WTC11 (cell line): Measurements from ENCODE around the gene LRRC4B. TPM values are rescaled to one million over a fixed set of nuclear protein-coding genes. Genes with fewer than 3 reads are reported as not detected.

Experiments
- ATAC-seq: fragments of 200-7000 bp; cut with Tn5 transposase; 2 replicates; pipeline ENCODE4 v1.10.0; 2021; ENCODE audit warnings: mild to moderate bottlenecking, moderate library complexity
- CTCF ChIA-PET: fragments of 300-600 bp; sonication (Branson Sonifier 250); formaldehyde crosslinking; loops from one replicate; lab custom pipeline; 2021; ENCODE audit warnings: antibody characterized with exemption; lab: Charles Lee
- POLR2A ChIA-PET: fragments of 350-600 bp; sonication (Branson Sonifier 250); formaldehyde crosslinking; loops from one replicate; lab custom pipeline; 2021; ENCODE audit warnings: antibody characterized with exemption; lab: Charles Lee
- DNase-seq: peaks from one replicate; pipeline ENCODE4 v3.0.0; 2021; ENCODE audit warnings: low spot score
- H3K27ac Mint-ChIP-seq: 2 replicates; pipeline ENCODE4 v1.8.0; 2021; ENCODE audit warnings: mixed read lengths
- H3K27me3 Mint-ChIP-seq: 2 replicates; pipeline ENCODE4 v1.8.0; 2021; ENCODE audit warnings: low read depth, mild to moderate bottlenecking, moderate library complexity, mixed read lengths
- H3K36me3 Mint-ChIP-seq: 2 replicates; pipeline ENCODE4 v1.8.0; 2021; ENCODE audit warnings: mixed read lengths
- H3K4me1 Mint-ChIP-seq: 2 replicates; pipeline ENCODE4 v1.8.0; 2022; ENCODE audit warnings: mixed read lengths
- H3K4me3 Mint-ChIP-seq: 2 replicates; pipeline ENCODE4 v1.8.0; 2021; ENCODE audit warnings: mild to moderate bottlenecking, moderate library complexity, mixed read lengths
- H3K9me3 Mint-ChIP-seq: 2 replicates; pipeline ENCODE4 v1.8.0; 2021; ENCODE audit warnings: mixed read lengths
- HMGA2 ChIP-seq: fragments of 250-450 bp; sonication (Bioruptor Pico); IDR thresholded peaks from 2 replicates; pipeline ENCODE4 v1.4.0; 2021; ENCODE audit warnings: mild to moderate bottlenecking, moderate library complexity
- MYBL2 ChIP-seq: sonication (generic); formaldehyde crosslinking; IDR thresholded peaks from 2 replicates; pipeline ENCODE4 v1.8.1; 2023; ENCODE audit warnings: mild to moderate bottlenecking, moderate library complexity, missing genetic modification reagents
- NR2C2 ChIP-seq: sonication (generic); formaldehyde crosslinking; IDR thresholded peaks from 2 replicates; pipeline ENCODE4 v1.8.0; 2022; ENCODE audit warnings: mild to moderate bottlenecking, missing genetic modification reagents
- NR3C1 ChIP-seq: sonication (generic); formaldehyde crosslinking; conservative IDR thresholded peaks from 2 replicates; pipeline ENCODE4 v1.8.1; 2023; ENCODE audit warnings: low read depth, mild to moderate bottlenecking, missing genetic modification reagents
- RELA ChIP-seq: sonication (generic); formaldehyde crosslinking; IDR thresholded peaks from 2 replicates; pipeline ENCODE4 v1.8.1; 2022; ENCODE audit warnings: missing genetic modification reagents, mild to moderate bottlenecking, borderline replicate concordance
- SMAD4 ChIP-seq: sonication (generic); formaldehyde crosslinking; IDR thresholded peaks from 2 replicates; pipeline ENCODE4 v1.8.0; 2022; ENCODE audit warnings: mild to moderate bottlenecking, missing genetic modification reagents
- SP1 ChIP-seq: sonication (generic); formaldehyde crosslinking; conservative IDR thresholded peaks from 2 replicates; pipeline ENCODE4 v1.8.1; 2022; ENCODE audit warnings: missing genetic modification reagents
- ZNF219 ChIP-seq: sonication (generic); formaldehyde crosslinking; IDR thresholded peaks from 2 replicates; pipeline ENCODE4 v1.8.0; 2023; ENCODE audit warnings: missing genetic modification reagents, mild to moderate bottlenecking, borderline replicate concordance
- total RNA-seq: library from RNA; stranded (reverse); gene quantifications from 3 replicates; pipeline ENCODE4 v1.2.3, GENCODE V29; 2021
- TF ChIP-seq, protein P1 (sequence below): sonication (generic); formaldehyde crosslinking; IDR thresholded peaks from 2 replicates; pipeline ENCODE4 v1.8.0; 2023; ENCODE audit warnings: missing genetic modification reagents
- TF ChIP-seq, protein P2 (sequence below): sonication (generic); formaldehyde crosslinking; IDR thresholded peaks from 2 replicates; pipeline ENCODE4 v1.8.0; 2022; ENCODE audit warnings: mild to moderate bottlenecking, missing genetic modification reagents

LRRC4B gene
- total RNA-seq, 1 experiment from 2014 or later = 10.0 TPM

DNA sequence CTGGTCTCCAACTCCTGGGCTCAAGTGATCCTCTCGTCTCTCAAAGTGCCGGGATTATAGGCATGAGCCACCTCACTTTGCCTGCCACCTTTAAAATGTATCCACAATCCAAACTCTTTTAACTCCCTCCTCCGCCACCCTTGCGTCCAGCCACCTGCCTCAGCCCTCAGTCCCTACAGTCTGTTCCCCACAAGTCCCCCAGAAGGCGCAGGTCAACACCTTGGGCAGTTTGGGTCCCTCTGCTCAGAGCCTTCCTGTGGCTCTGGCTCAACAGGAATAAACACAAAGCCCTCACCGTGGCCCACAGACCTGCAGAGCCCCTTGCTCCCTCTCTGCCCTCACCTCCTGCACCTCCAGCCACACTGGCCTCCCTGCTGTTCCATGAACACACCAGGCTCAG lies 99.4 kb downstream of the LRRC4B start (continued):
- no peak for TF ChIP-seq SP1 (CRISPR knock-in tag)

DNA sequence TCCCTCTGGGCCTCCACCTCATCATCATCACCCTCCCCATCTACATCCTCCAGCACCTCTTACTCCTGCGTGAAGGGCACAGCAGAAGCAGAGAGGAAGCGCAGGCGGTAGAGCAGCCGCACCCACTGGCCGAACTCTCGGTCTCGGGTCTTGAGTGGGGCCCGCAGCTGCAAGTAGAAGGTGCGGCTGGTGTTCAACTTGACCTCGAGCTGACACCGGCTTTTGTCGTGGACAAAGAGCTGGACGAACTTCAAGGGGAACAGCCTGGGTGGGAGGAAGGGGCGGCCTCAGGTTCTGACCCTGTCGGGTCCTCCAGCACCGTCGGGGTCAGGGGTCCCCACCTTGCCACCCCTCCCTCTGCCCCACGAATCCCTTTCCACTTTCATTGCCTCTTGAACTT lies 100.7 kb downstream of the LRRC4B start:
- Mint-ChIP-seq H3K27ac (no peak overlapping the region), H3K36me3 (no peaks in the 10 kb centered on the region), H3K4me1 (peaks cover 7% of the 10 kb centered on the region), H3K27me3 (peaks cover 4% of the 10 kb centered on the region), H3K4me3 (no peak overlapping the region), H3K9me3 (peaks cover 7% of the 10 kb centered on the region)
- ATAC-seq (no peak), DNase-seq (no peak)
- TF ChIP-seq MYBL2 (CRISPR knock-in tag) = no peak
- no peak for TF ChIP-seq SMAD4 (CRISPR knock-in tag)
- TF ChIP-seq ZNF219 (CRISPR knock-in tag) = no peak
- TF ChIP-seq, protein P1, sequence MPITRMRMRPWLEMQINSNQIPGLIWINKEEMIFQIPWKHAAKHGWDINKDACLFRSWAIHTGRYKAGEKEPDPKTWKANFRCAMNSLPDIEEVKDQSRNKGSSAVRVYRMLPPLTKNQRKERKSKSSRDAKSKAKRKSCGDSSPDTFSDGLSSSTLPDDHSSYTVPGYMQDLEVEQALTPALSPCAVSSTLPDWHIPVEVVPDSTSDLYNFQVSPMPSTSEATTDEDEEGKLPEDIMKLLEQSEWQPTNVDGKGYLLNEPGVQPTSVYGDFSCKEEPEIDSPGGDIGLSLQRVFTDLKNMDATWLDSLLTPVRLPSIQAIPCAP (CRISPR knock-in tag) = no peak
- TF ChIP-seq, protein P2, sequence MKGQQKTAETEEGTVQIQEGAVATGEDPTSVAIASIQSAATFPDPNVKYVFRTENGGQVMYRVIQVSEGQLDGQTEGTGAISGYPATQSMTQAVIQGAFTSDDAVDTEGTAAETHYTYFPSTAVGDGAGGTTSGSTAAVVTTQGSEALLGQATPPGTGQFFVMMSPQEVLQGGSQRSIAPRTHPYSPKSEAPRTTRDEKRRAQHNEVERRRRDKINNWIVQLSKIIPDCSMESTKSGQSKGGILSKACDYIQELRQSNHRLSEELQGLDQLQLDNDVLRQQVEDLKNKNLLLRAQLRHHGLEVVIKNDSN (CRISPR knock-in tag) = no peak
- no peak for TF ChIP-seq NR3C1 (CRISPR knock-in tag)
- no peak for TF ChIP-seq NR2C2 (CRISPR knock-in tag)
- TF ChIP-seq RELA = no peak
- TF ChIP-seq HMGA2 (CRISPR knock-in tag) = no peak
- POLR2A ChIA-PET = no interaction called here
- CTCF ChIA-PET = no interaction called here

Other genes starting within 250 kb of the LRRC4B start
- gene KCNC3, start 239.1 kb downstream of the LRRC4B start, total RNA-seq = 8.5 to 10.1 TPM (median 10.0 TPM) in 3 replicates
- gene NAPSA, start 202.8 kb downstream of the LRRC4B start, total RNA-seq = 2.4 to 3.1 TPM (median 2.7 TPM) in 3 replicates
- 40.5 to 45.8 TPM (median 41.0 TPM) in 3 replicates for gene NR1H2, start 192.0 kb downstream of the LRRC4B start, total RNA-seq
- 163 to 179 TPM (median 178 TPM) in 3 replicates for gene POLD1, start 184.1 kb downstream of the LRRC4B start, total RNA-seq
- gene SPIB, start 149.5 kb downstream of the LRRC4B start, total RNA-seq = 3.1 to 4.7 TPM (median 3.7 TPM) in 3 replicates
- 2.6 to 5.4 TPM (median 5.0 TPM) in 3 replicates for gene MYBPC2, start 135.5 kb downstream of the LRRC4B start, total RNA-seq
- 114 to 120 TPM (median 114 TPM) in 3 replicates for gene EMC10, start 91.9 kb downstream of the LRRC4B start, total RNA-seq
- gene GARIN5A, start 91.6 kb downstream of the LRRC4B start, total RNA-seq = 8.2 to 17.1 TPM (median 15.3 TPM) in 3 replicates
- gene JOSD2, start 57.2 kb downstream of the LRRC4B start, total RNA-seq = 4.0 to 4.3 TPM (median 4.0 TPM) in 3 replicates
- not detected in 3 replicates for gene ASPDH, start 54.5 kb downstream of the LRRC4B start, total RNA-seq
- gene SYT3, start 71.4 kb upstream of the LRRC4B start, total RNA-seq = 14.6 to 21.7 TPM (median 20.1 TPM) in 3 replicates
- gene C19orf81, start 81.0 kb upstream of the LRRC4B start, total RNA-seq = 22.4 to 24.5 TPM (median 22.9 TPM) in 3 replicates
- gene SHANK1, start 151.4 kb upstream of the LRRC4B start, total RNA-seq = 3.9 to 8.7 TPM (median 5.0 TPM) in 3 replicates
- gene CLEC11A, start 154.9 kb upstream of the LRRC4B start, total RNA-seq = 7.6 to 9.5 TPM (median 8.2 TPM) in 3 replicates
- not detected in 3 replicates for gene GPR32, start 202.0 kb upstream of the LRRC4B start, total RNA-seq
- not detected in 3 replicates for gene ACP4, start 222.0 kb upstream of the LRRC4B start, total RNA-seq